ENCODE data around the gene ERFL. TPM values are rescaled to one million over a fixed set of nuclear protein-coding genes. Genes with fewer than 3 reads are reported as not detected.
"Not testable (repeated sequence)": the region's sequence is repeated elsewhere in the genome, so short reads cannot be mapped to it uniquely, and the experiment has no call there.

The ERFL gene
- total RNA-seq, 1 donor from 2014 or later, result not detected

- no peak for ATAC-seq
Measured at GRCh38 chr19:41926763-41927496, 1.3 kb downstream of the ERFL start.

DNA sequence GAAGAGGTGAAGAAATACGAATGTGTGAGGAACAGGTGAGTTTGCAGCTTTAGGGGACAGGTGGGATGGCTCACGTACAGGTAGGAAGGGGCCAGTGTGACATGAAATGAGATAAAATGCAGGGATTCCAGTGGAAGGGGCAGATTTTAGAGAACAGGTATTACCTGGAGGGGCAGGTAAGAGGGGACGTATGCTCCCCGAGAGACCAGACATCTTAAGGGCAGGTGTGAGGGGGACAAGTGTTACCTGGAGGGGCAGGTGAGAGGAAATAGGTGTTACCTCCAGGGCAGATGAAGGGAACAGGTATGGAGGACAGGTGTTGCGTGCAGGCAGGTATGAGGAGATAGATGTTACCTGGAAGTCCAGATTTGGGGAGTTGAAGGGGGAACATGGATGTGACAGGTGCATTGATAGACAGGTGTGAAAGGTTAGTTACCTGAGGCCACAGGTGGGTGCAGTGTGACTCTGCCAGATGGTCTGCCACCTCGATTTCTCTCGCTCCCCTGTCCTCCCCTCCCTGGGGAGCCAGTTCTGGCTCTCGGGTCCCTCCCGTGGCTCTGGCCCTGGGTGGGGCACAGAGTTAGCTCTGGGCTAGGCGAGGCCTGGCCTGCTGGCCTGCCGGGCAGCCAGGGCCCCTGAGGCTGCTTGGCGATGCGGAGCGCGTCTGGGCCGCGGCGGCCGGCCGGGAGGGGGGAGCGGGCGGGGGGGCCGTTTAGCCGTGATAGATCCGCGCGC lies 2.1 kb downstream of the ERFL start:
- no peak for ATAC-seq

DNA sequence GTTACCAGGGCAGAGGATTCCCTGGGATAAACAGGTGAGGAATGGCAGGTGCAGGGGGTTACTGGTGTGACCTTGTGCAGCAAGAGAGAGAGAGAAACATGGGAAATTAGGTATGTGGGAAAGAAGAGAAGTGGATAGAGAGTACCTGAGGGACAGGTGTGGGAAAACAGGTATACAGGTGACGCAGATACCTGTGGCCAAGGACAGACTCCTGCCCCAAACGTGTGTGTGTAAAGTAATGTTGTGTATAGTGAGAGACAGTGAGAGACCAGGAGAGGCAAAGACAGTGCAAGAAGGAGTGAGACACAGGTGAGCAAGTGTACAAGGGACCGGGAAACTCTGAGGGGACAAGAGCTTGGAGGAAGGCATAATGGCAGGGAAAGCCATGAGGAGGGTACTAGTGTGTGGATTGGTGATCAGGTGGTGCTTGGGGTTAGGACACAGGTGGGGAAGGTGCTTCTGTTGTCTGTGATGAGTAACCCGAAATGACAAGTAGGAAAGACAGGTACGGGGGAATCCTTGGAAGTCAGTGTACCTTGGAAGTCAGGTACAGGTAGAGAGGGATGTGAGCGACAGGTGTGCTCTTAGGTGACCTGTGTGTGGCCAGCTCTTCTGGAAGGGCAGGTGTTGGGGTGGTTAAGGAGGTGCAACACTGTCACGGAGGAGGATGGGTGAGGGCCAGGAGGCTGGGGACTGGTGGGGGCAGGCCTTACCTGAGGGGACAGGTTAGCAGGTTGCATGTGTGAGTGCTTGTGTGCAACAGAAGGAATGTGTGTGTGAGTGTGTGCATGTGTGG lies 2.8 kb downstream of the ERFL start:
- ATAC-seq, result no peak

- no peak for ATAC-seq
Measured at GRCh38 chr19:41924151-41925145, 3.8 kb downstream of the ERFL start.

DNA sequence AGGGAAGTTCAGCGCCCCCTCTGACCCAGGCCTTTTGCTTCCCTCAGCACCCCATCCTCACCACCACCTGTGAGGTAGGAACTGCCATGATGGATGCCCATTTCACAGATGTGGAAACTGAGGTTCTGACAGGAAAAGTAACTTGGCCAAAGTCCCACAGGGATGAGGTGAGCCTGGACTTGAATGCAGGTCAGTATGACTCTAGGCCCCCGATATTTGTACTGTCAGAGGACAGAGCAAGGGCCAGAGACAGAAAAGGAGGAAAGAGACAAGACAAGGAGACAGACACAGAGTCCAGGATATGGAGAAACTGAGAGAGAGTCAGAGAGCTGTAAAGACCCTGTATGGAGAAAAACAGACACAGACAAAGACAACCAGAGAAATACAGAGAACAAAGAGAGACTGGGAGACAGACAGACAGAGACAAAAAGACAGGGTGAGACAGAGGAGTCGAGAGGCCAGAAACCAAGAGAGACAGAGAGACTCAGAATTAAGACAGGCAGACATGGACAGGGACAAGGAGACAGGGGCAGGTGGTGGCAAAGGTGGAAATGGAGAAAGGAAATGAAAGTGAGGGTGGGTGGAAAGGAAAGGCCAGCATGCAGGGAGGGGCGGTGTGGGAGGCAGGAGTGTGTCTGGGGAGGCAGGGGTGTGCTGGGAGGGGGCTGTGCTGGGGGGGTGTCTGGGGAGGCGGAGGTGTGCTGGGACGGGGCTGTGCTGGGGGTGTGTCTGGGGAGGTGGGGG lies 5.0 kb downstream of the ERFL start:
- no peak for ATAC-seq

DNA sequence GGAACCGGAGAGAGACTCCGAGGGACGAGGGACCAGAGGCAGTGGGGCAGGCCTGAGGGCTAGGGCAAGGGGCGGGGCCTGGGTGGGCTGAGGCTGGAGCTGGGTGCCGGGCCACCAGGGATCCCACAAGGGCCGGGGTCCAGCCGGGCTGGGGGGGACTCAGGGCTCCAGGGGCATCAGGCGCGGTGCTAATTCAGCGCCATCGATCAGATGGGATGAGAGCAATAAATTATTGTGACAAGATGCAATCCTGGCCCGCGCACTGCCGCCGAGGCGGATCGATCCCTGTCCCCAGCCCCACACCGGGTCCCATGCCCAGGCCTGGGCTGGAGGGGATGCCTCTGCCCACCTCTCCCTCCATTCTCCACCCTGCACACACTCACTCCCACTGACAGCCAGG lies 5.7 kb downstream of the ERFL start:
- ATAC-seq, result no peak

GRCh38 chr19:41921577-41922576 lies 6.4 kb downstream of the ERFL start:
- no peak for ATAC-seq

- no peak for ATAC-seq
Measured at GRCh38 chr19:41920882-41921576, 7.2 kb downstream of the ERFL start.

DNA sequence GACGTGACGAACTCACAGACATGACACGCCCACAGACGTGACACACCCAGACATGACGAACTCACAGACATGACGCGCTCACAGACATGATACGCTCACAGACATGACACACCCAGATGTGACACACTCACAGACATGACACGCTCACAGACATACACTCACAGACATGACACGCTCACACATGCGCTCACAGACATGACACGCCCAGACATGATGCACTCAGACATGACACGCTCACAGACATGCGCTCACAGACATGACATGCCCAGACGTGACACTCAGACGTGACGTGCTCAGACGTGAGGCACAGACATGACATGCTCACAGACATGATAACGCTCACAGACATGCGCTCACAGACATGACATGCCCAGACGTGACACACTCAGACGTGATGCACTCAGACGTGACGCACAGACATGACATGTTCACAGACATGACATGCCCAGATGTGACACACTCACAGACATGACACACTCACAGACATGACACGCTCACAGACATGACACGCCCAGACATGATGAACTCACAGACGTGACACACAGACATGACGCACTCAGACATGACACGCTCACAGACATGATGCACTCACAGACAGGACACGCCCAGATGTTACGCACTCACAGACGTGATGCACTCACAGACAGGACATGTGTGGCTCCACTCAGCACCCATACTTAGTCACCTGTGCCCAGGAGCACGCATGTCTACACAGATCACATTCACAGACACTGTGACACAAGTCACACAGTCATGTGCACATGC lies 8.1 kb downstream of the ERFL start:
- ATAC-seq, result no peak

DNA sequence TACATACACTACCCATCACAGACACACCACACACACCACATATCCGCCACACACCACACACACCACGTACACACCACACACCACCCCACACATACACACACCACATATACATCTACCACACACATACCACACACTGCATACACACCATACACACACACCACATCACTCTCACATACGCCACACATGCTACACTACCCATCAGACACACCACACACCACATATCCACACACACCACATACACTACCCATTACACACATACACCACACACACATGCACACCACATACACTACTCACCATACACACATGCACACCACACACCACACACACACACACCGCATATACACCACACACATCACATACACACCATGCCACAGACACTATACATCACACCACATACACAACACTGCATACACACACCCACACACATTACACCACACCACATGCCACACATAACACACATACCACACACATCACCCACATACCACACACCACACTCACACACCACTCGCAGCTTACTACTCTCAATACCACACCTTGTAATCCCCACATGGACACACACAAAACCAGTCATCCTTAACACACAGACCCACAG lies 9.5 kb downstream of the ERFL start:
- no peak for ATAC-seq

DNA sequence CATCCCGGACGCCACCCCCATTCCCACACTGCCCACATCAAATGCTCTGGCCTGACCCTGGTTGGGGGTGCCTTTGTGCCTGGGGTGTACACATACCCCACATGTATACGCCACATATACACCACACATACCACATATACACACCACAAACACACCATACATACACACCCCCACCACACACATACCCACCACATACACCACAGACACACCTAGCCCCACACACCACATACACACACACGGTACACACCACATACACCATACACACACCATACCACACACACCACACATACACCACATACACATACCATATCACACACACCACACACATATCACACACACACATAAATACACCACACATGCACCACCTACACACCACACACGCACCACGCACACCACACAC lies 10.2 kb downstream of the ERFL start:
- ATAC-seq, result no peak

GRCh38 chr19:41917676-41918075 lies 10.6 kb downstream of the ERFL start:
- no peak for ATAC-seq

GRCh38 chr19:41915776-41916414 lies 12.4 kb downstream of the ERFL start:
- ATAC-seq, result no peak

DNA sequence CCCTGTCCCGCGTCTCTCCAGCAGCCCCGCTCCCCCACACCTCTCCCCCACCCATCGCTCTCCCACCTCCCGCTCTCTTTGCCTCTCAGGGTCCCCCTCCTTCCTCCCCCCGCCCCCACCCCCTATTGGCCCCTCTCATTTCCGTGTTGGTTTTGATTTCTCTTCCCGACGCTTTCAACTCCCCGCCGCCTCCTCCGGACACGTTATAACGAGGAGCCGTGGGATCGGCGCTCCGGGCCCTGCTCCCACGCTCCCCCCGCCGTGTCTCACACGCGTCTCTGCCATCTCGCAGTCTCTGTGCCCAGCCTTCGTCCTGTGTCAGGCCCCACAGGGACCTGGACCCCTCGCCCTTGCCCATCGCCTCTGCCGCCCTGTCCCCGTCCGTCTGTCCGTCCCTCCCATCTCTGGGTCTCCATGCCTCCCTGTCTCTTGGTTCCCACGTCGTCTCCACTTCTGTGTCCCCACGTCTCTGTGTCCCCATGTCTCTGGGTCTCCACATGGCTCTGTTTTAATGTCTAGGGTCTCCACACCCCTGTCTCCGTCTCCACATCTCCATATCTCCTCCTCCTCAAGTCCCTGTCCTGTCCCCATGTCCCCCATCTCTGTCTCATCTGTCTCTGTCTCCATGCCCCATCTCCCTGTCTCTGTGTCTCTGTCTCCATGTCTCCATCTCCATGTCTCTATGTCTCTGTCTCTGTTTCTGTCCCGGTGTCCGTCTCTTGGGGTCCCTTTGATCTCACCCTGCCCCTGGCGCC lies 13.1 kb downstream of the ERFL start:
- ATAC-seq, result no peak

DNA sequence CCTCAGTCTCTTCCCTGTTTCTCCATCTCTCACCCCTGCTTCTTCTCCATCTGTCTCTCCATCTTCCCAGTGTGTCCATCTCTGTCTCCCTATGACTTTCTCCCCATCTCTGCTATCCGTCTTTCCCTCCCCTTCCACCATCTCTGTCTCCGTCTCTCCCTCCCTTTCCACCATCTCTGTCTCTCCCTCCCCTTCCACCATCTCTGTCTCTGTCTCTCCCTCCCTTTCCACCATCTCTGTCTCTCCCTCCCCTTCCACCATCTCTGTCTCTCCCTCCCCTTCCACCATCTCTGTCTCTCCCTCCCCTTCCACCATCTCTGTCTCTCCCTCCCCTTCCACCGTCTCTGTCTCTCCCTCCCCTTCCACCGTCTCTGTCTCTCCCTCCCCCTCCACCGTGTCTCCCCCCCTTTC lies 13.8 kb downstream of the ERFL start:
- ATAC-seq, result not testable (repeated sequence)

- ATAC-seq, result no peak
Measured at GRCh38 chr19:41913538-41914423, 14.5 kb downstream of the ERFL start.
